ENCODE measurements around the gene UBE2I.

The UBE2I gene

DNA sequence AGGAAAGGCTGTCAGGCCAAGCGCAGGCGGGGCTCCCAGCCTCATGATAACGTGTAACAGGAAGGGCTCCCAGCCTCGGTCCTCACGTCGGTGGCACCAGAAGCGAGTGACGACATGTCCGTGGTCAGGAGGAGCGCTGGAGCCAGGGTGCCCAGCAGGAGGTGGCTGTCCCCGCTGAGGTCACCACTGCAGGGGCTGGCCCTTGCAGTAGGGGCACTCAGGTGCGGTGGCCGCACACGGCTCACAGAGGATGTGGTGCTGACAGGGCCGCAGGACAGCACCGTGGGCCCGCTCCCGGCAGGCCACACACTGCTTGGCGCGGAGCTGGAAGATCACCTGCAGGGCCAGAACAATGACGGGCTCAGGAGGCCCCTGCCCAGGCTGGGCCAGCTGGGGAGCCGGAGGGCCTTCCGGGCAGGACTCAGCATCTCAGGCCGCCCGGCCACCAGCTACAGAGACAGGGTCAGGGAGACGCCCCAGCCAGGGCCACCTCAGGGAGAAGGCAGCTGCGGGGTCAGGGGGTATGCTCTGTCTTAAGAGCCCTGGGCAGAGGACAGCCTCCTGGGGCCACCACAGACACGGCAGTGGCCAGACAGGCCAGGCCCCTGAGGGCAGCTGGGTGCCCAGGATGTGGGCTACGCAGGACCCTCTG, 56.8 kb downstream of the UBE2I start:
- DNase-seq, result no peak

GRCh38 chr16:1366712-1367299, 57.4 kb downstream of the UBE2I start:
- DNase-seq, result peak; percentile 42

DNA sequence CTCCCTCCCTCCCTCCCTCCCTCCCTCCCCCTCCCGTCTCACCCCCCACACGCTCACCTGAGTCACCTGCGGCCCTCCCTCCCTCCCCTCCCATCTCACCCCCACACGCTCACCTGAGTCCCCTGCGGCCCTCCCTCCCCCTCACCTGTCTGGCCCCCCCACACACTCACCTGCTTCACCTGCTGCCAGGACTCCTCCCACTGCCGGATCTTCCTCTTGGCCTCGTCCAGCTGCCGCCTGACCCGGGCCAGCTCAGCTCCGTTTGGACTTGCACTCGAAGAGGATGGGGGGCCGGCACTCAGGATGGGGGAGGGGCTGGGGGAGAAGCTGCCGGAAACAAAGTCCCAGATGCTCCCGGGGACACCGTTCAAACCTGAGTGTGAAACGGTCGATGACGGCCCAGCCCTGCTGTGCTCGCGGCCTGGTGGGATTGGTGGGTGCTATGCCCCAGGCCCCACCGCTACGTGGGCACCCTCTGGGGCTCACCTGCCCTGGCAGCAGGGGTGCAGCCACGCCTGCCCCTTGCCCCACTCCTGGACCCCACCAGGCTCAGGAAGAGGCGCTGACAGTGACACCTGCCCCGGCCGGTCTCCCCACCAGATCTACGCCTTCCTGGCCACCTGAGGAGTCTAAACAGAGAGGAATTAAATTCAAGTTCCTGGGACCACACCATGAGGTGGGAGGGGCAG, 58.2 kb downstream of the UBE2I start:
- peak; percentile 74 for DNase-seq

DNA sequence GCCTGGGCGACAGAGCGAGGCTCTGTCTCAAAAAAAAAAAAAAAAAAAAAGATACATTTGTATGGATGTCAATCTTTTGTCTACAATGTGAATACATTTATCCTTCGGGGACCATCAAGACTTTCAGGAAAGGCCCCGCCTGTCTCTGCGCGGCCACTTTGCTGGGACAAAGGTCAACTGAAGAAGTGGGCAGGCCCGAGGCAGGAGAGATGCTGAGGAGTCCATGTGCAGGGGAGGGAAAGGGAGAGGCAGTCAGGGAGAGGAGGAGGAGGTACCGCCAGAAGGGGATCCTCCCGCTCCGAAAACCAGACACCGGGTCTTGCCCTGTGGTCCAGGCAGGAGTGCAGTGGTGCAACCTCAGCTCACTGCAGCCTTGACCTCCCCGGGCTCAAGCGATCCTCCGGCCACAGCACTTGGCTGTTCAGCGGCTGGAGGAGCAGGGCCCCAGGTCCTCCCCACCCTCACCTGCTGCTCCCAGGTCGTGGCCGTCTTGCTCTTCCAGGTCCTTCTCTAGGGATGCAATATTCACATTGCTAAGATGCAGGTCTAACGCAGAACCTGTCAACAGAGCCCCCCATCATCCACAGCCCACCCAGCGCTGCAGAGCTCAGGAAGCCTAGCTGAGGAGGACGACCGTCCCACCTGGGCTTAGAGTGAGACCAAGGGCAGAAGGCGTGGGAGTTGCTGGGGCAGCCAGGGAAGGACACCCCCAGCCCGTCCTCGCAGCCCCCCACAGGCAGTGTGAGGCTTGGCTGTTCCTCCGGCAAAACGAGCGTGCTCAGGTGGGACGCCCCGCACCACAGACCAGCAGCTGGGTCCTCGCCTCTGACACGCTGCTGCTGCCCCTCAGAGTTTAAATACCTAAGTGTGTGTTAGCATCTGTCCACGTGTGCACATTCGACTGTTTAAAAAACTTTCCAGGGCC, 61.9 kb downstream of the UBE2I start:
- DNase-seq, result no peak

DNA sequence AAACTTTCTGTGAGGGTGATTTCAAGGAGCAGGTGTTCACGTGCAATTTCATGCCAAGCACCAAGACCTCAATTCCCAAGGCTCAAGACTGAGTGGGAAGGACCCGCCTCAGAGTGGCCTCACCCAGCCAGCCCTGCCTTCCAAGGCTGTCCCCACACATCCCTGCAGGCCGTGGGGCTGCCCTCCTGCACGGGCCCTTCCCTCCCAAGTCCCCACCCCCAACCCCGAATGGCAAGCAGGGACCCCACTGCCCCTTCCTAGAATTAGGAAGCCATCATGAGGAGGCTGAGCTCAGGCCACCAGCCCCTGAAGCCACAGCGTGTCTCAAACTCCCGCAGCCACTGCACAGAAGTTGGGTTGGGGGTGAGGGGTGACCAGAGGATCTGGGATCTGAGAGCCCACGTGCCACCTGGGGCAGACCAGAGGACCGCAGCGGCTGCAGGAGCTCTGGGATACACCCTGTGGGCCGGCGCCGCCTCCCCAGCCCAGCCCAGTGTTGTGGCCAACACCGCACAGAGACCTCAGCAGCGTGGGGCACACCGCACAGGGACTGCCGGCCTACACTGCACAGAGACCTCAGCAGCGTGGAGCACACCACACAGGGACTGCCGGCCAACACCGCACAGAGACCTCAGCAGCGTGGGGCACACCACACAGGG, 63.0 kb downstream of the UBE2I start:
- no peak for DNase-seq

DNA sequence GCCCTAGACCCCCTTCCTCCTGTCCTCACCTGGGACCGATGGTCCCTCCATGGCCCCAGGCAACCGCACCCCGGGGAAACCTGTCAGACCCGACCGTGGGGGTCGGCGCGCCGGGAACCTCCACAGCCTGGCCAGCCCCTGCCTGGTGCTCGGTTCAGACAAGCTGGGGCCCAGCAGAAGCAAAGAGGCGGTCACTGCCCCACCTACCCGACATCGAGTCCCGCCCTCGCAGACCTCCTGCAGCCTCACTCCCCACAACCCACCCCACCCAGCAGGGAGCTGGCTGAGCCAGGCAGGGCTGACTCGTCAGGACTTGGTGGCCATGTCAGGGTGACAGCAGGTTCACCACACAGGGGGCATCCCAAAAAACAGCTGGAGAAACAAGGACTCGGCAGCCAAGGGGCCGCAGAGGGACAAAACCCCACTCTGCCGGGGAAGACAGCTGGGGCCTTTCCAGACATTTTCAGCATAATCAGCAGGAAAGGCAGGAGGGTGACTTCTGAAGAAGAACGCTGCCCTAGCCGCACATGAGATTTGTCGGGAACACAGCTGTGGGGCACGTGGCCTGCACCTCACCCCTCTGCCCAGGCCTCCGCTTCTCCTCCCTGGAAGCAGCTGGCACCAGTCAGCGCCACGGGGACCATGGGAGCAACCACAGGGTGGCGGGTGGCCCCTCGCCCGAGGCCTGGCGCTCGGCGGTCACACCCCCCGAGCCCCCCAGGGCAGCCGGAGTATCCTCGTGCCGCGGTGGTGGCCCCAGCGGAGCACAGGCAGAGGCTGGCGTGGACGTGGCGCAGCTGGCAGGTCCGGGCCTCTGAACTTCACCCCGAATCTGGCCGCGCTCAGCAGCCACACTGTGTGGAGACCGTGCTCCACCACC, 65.2 kb downstream of the UBE2I start:
- DNase-seq, result no peak

DNA sequence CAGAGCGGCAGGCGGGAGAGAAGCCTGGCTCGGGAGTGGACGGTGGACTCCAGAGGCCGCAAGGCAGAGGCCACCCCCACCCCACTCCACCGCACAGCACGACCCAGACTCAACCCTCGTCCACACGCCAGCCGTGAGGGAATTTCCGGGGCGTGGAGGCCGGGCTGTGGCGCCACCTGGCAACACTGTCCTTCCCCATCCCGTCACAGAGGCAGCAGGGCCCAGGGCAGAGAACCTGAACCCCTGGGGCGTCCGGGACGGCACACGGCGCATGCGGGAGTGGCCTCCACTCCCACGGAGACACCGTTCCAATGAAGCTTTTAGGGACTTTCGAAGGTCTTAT, 65.8 kb downstream of the UBE2I start:
- no peak for DNase-seq

DNA sequence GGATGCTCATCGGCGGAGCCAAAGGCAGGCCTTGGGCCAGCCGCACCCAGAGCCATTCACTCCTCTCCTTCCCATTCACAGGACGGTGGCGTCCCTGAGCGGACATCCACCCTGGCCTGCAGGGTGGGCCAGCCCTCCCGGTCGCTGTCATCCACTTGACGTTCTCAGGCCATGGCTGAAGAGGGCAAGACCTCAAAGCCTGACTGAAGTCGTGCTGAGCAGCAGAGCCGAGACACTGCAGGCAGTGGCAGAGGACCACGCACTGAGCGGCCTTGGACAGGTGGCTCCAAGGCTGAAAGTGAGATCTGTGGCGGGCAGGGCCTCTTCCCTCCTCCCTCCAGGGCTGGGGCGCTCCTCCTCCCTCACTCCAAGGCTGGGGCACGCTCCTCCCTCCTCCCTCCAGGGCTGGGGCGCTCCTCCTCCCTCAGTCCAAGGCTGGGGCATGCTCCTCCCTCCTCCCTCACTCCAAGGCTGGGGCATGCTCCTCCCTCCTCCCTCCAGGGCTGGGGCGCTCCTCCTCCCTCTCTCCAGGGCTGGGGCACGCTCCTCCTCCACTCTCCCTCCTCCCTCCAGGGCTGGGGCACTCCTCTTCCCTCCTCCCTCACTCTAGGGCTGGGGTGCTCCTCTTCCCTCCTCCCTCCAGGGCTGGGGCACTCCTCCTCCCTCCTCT, 66.4 kb downstream of the UBE2I start:
- DNase-seq, result no peak
